ENCODE measurements around the gene DYNLRB1.

DYNLRB1 gene

GRCh38 chr20:34537651-34538050 lies 21.4 kb downstream of the DYNLRB1 start:
- H3K4me3 ChIP-seq: no peak overlapping the region
- TF ChIP-seq, protein P1, sequence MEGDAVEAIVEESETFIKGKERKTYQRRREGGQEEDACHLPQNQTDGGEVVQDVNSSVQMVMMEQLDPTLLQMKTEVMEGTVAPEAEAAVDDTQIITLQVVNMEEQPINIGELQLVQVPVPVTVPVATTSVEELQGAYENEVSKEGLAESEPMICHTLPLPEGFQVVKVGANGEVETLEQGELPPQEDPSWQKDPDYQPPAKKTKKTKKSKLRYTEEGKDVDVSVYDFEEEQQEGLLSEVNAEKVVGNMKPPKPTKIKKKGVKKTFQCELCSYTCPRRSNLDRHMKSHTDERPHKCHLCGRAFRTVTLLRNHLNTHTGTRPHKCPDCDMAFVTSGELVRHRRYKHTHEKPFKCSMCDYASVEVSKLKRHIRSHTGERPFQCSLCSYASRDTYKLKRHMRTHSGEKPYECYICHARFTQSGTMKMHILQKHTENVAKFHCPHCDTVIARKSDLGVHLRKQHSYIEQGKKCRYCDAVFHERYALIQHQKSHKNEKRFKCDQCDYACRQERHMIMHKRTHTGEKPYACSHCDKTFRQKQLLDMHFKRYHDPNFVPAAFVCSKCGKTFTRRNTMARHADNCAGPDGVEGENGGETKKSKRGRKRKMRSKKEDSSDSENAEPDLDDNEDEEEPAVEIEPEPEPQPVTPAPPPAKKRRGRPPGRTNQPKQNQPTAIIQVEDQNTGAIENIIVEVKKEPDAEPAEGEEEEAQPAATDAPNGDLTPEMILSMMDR (IDR thresholded peaks at IDR 0.05): no peak
- intact Hi-C loops (cut with DNase I; ENCODE audit: low total_unique reads): no loop called here
- peaks cover 74 to 94% (median 87%) of the 10 kb centered on the region in 3 donors for H3K36me3 ChIP-seq
- no peaks in the 10 kb centered on the region for H3K4me1 ChIP-seq
- no peaks in the 10 kb centered on the region for H3K9me3 ChIP-seq
- no peak overlapping the region for H3K27ac ChIP-seq
- DNase-seq: no peak
- no peaks in the 10 kb centered on the region for H3K27me3 ChIP-seq

DNA sequence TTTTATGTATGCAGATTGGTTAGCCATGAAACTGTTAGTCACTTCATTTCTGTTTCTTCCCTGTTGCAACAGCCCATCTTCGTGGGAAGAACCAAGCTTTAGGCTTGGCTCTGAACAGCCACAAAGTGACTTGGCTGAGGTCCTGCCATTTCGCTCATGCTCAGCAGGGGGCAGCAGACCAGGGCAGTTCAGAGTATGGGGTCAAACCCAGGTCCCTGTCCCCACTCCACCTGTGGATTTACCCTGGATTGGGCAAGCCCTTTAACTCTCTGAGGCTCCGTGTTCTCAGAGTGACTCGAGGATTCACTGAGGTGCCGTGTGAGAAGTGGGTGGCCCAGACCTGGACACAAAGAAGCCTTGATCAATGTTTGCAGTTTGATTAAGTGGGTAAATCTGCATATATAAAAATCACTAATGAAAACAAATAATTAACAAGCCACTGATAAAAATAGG lies 22.5 kb downstream of the DYNLRB1 start:
- Histone ChIP-seq H3K9me3 (no peaks in the 10 kb centered on the region), H3K4me1 (no peaks in the 10 kb centered on the region), H3K27ac (no peak overlapping the region), H3K27me3 (no peaks in the 10 kb centered on the region), H3K4me3 (no peak overlapping the region), H3K36me3 (peaks cover 64 to 86% (median 77%) of the 10 kb centered on the region in 3 donors)
- intact Hi-C loops (cut with DNase I; ENCODE audit: low total_unique reads): no loop called here
- peak in 1 of 2 donors; percentile 52 for DNase-seq
- TF ChIP-seq, protein P1 (IDR thresholded peaks at IDR 0.05): peak; percentile 59 to 61

DNA sequence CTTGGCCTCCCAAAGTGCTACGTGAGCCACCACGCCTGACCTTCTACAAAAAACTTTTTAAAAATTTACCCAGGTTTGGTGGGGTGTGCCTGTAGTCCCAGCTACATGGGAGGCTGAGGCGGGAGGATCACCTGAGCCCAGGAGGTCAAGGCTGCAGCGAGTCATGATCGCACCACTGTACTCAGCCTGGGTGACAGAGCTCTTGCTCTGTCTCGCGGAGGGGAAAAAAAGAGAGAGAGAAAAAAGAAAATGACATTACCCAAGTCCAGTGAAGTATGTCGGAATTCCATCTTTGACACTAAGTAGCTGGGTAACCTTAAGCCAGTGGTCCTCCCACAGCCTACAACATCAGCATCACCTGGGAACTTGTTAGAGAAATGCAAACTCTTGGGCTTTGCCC lies 23.5 kb downstream of the DYNLRB1 start:
- TF ChIP-seq, protein P1 (IDR thresholded peaks at IDR 0.05): no peak
- intact Hi-C loops (cut with DNase I; ENCODE audit: low total_unique reads): no loop called here
- Histone ChIP-seq H3K27me3 (no peaks in the 10 kb centered on the region), H3K4me1 (peaks cover 0 to 3% (median 0%) of the 10 kb centered on the region in 4 donors), H3K4me3 (no peak overlapping the region), H3K36me3 (peaks cover 53 to 75% (median 66%) of the 10 kb centered on the region in 3 donors), H3K27ac (no peak overlapping the region), H3K9me3 (no peaks in the 10 kb centered on the region)
- DNase-seq: no peak

DNA sequence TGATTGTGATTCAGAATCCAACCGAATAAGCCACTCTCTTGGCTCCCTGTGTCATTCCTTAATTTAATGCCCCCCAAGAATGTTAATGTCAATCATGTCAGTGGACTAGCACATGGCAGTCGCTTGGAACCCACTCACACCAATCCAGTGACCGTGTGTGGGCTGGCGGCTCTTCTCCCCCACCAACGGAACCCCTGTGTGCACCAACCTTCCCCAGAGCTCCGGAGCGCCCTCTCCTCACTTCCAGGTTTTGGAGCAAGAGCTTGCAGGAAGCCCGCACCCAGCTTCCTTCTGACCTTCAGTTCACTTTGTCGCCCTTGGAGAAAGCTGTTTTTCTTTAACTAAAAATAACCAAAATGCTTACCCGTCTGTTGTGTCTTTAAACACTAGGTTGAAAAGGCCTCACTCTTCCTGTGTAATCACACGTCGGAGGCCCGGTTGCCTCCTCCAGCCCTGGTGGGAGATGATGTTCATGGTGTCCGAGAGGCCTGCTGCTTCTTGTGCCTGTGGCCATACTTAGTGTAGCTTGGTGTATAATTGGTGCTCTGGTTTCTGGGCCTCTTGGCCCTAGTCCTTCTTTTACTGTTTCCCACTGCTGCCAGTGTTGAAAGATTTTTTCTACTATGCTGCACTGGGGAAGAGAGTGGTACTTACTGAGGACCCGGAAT lies 24.5 kb downstream of the DYNLRB1 start:
- Histone ChIP-seq H3K9me3 (no peaks in the 10 kb centered on the region), H3K4me1 (peaks cover 0 to 3% (median 0%) of the 10 kb centered on the region in 4 donors), H3K27me3 (no peaks in the 10 kb centered on the region), H3K4me3 (no peak overlapping the region), H3K27ac (no peak overlapping the region), H3K36me3 (peaks cover 44 to 66% (median 56%) of the 10 kb centered on the region in 3 donors)
- TF ChIP-seq, protein P1 (IDR thresholded peaks at IDR 0.05): no peak
- intact Hi-C loops (cut with DNase I; ENCODE audit: low total_unique reads): no loop called here
- no peak for DNase-seq

DNA sequence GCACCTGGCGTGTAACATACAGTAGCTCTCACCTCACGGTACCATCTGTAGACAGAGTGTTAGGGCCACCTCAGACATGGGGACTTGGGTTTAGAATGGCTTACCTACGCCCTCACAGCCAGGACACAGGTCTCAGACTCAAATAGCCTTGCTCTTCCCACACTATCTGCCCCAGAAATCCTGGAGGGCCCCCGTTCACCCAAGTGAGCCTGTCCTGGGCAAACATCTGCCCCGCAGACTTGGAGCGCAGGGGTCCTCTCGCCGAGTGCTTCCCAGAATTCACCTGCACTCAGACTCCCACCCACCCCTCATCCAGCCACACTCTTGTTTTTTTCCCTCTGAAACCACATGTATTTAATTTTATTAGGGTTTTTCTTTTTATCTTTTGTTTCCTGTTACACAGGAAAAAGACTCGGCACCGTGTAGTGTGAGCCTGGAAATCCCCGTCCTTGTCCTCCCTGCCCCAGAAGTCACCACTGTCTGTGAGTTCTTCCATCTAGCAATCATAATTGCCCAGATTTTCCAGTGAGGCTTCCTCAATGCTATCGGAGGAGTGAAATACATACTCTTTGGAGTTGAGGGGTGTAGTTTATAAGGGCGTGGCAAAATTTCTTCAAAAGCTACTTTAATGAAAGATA lies 25.2 kb downstream of the DYNLRB1 start:
- Histone ChIP-seq H3K36me3 (peaks cover 37 to 59% (median 50%) of the 10 kb centered on the region in 3 donors), H3K4me3 (no peak overlapping the region), H3K4me1 (peaks cover 0 to 3% (median 0%) of the 10 kb centered on the region in 4 donors), H3K9me3 (no peaks in the 10 kb centered on the region), H3K27ac (no peak overlapping the region), H3K27me3 (no peaks in the 10 kb centered on the region)
- no peak for DNase-seq
- intact Hi-C loops (cut with DNase I; ENCODE audit: low total_unique reads): no loop called here
- TF ChIP-seq, protein P1 (IDR thresholded peaks at IDR 0.05): no peak
